Measurements from ENCODE around the gene ILRUN.
A peak's percentile ranks its signal among the peaks of the same experiment; 100 is the strongest.

Gene ILRUN

DNA sequence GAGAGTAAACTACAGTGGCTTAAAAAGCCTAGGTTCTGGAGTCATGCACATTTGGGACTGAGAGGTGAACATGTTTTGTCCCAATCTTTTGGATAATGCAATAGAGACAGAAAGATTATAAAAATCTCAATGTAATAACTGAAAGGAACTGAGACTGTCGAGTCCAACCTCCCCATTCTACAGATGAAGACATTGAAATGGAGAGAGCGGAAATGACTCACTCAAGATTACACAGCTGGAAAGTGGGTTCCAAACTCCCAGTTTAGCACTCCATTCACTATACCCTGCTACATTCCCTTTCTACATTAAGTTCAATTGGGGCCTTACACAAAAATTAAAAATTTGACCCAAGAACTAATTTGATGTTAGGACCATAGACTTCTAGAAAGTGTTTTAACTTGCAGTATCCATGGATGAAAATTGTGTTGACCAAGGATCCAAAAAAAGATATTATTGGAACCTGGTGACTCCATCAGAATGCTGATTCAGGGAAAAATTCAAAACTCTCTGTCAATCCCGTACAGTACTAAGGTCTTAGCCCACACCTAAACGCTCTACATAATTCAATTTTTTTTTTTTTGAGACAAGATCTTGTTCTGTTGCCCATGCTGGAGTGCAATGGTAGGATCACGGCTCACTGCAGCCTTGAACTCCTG lies 1.5 kb upstream of the ILRUN start:
- DNase-seq (ENCODE audit: low spot score) = no peak
- POLR2A ChIA-PET (ENCODE audit: low non-redundant PET) = no interaction called here
- CTCF ChIA-PET = no interaction called here
- TF ChIP-seq, protein P1, sequence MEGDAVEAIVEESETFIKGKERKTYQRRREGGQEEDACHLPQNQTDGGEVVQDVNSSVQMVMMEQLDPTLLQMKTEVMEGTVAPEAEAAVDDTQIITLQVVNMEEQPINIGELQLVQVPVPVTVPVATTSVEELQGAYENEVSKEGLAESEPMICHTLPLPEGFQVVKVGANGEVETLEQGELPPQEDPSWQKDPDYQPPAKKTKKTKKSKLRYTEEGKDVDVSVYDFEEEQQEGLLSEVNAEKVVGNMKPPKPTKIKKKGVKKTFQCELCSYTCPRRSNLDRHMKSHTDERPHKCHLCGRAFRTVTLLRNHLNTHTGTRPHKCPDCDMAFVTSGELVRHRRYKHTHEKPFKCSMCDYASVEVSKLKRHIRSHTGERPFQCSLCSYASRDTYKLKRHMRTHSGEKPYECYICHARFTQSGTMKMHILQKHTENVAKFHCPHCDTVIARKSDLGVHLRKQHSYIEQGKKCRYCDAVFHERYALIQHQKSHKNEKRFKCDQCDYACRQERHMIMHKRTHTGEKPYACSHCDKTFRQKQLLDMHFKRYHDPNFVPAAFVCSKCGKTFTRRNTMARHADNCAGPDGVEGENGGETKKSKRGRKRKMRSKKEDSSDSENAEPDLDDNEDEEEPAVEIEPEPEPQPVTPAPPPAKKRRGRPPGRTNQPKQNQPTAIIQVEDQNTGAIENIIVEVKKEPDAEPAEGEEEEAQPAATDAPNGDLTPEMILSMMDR (conservative IDR thresholded peaks at IDR 0.05; ENCODE audit: low read depth) = no peak
- no peak overlapping the region for H3K27ac ChIP-seq

DNA sequence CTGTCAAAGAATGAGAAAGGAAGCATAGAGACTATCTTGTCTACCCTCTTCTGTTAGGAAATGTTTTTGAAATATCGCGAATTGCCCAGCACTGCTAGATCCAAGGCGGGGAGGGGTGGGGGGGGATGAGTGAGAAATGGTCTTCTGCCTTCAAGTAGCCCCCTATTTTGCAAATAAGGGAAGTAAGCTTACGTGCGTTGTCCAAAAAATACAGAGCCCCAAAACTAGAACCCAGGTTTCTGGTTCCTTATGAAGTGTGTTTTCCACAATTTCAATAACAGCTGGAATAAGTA lies 923 bp upstream of the ILRUN start:
- ChIA-PET CTCF (no interaction called here), POLR2A (ENCODE audit: low non-redundant PET) (no interaction called here)
- no peak overlapping the region for H3K27ac ChIP-seq
- no peak for DNase-seq (ENCODE audit: low spot score)
- TF ChIP-seq, protein P1 (conservative IDR thresholded peaks at IDR 0.05; ENCODE audit: low read depth) = no peak

DNA sequence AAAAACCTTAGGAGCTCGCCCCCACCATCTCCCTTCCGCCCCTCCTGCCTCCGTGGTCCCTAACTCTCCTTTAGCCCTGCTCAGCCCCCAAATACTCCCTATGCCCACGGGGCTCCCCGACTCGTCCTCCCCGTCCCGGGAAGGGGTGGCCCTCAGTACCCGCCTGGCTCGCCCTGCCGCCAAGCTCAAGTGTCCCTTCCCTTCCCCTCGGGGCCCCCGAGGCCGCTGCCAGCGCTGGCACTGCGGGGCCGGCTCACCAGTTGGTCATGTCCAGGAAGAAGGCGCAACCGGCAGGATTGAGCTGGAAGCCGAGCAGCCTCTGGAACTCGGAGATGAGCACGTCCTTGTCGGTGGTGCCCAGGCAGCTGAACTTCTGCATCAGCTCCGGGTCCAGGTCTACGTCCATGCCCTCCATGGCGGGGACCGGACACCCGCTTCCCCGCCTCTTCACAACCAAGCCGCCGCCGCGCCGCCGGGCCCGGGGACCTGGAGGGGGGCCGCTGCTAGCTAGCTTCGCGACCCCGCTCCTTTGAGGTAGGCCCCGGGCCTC lies 303 bp downstream of the ILRUN start:
- TF ChIP-seq, protein P1 (conservative IDR thresholded peaks at IDR 0.05; ENCODE audit: low read depth) = no peak
- POLR2A ChIA-PET (ENCODE audit: low non-redundant PET) = interaction anchor here (0.7 kb wide), 1 partner anchor 974 kb away, joined by 9 read pairs; no protein-coding TSS in a partner anchor
- DNase-seq (ENCODE audit: low spot score) = peak; percentile 22
- CTCF ChIA-PET = interaction anchor here (0.6 kb wide), 1 partner anchor 43 kb away, joined by 3 read pairs; no protein-coding TSS in a partner anchor
- peak overlapping the region; percentile 88 for H3K27ac ChIP-seq

DNA sequence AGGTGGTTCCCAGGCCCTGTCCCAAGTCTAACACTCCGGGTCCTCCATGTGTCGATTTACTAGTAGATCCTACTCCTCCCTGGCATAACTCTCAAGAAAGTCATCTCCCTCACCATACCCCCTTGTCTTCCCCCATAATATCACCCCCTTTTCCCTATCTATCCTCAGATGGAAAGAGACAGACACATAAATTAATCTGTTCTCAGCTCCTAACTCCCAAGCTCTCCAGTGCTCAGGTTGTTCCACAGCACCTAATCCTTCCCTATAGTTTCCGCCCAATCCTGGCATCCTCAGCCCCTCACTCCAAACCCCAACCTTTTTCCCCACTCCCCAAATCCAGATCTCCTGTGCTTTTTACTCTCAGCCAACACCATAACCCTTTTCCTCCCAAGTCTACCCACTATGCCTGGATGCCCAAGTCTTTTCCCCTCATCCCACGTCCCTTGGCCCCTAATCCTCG lies 808 bp downstream of the ILRUN start:
- DNase-seq (ENCODE audit: low spot score) = no peak
- POLR2A ChIA-PET (ENCODE audit: low non-redundant PET) = interaction anchor here (0.7 kb wide), 1 partner anchor 973 kb away, joined by 9 read pairs; no protein-coding TSS in a partner anchor
- CTCF ChIA-PET = interaction anchor here (0.6 kb wide), 1 partner anchor 42 kb away, joined by 3 read pairs; no protein-coding TSS in a partner anchor

DNA sequence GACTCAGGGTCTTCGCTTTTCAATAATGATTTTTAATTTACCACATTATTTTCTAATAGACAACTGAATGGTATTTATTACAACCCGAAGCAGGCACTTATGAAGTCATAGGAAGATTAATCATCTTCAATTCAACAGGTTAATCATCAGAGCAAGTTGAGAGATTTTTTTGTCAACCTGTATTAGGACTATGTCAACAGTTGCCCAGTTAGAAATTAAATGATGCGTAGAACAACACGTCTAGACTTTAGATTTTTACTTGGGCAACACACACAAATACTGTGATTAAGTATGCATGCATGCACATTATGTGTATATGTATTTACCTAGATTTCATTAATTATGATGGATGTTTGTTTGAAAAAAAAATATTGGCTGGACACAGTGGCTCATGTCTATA lies 4.3 kb downstream of the ILRUN start:
- no peak for DNase-seq (ENCODE audit: low spot score)
- TF ChIP-seq, protein P1 (conservative IDR thresholded peaks at IDR 0.05; ENCODE audit: low read depth) = no peak
- CTCF ChIA-PET = no interaction called here
- POLR2A ChIA-PET (ENCODE audit: low non-redundant PET) = no interaction called here
- H3K27ac ChIP-seq = no peak overlapping the region

More for the DNA sequence above, 808 bp downstream of the ILRUN start:
- TF ChIP-seq, protein P1 (conservative IDR thresholded peaks at IDR 0.05; ENCODE audit: low read depth) = no peak
- H3K27ac ChIP-seq = peak overlapping the region; percentile 88

DNA sequence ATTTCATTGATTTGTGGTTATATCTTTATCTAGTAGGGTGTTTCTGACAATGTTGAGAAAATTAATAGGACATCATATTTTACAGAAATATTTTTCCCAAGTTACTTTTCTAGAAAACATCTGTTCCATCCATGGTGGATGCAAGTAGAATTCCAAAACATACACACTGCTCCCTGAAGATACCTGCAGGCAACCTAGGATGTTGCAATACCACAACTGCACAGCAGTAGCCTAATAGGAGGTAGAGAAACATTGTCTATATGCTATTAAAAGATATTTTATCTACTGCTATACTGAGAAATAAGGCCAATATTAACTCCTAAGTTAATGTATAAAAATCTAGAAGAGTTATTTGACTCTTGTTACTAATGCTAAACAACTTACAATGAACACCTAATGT lies 6.8 kb downstream of the ILRUN start:
- POLR2A ChIA-PET (ENCODE audit: low non-redundant PET) = no interaction called here
- H3K27ac ChIP-seq = no peak overlapping the region; the same call in 1 of the 2 replicates
- CTCF ChIA-PET = interaction anchor here (0.7 kb wide), 1 partner anchor 41 kb away, joined by 4 read pairs; no protein-coding TSS in a partner anchor
- DNase-seq (ENCODE audit: low spot score) = no peak
- TF ChIP-seq, protein P1 (conservative IDR thresholded peaks at IDR 0.05; ENCODE audit: low read depth) = no peak
